AG04450 (cell line): Measurements from ENCODE around the gene ADGRG3. TPM values are rescaled to one million over a fixed set of nuclear protein-coding genes. Genes with fewer than 3 reads are reported as not detected.

ENCODE experiments used
- CTCF ChIA-PET: fragments of 300-600, 350-600 bp; formaldehyde crosslinking; extraction: SDS; loops from one replicate; lab custom pipeline; 2022; ENCODE audit warnings: antibody characterized with exemption, inconsistent platforms; lab: Charles Lee
- POLR2A ChIA-PET: fragments of 350-600 bp; formaldehyde crosslinking; extraction: SDS; loops from one replicate; lab custom pipeline; 2021; ENCODE audit warnings: antibody characterized with exemption, inconsistent platforms; lab: Yijun Ruan, JAX
- DNase-seq: peaks from one replicate; pipeline ENCODE4 v3.0.0-alpha.2; 2011; ENCODE audit warnings: low read depth, low spot score
- H3K27ac ChIP-seq: one replicate; pipeline ENCODE4 v1.5.1; 2012; ENCODE audit warnings: low read depth, low read length, control low read depth
- H3K27me3 ChIP-seq: one replicate; pipeline ENCODE4 v1.6.0; 2012; ENCODE audit warnings: low read length; ENCODE audit not compliant: control insufficient read depth, insufficient read depth
- H3K4me3 ChIP-seq: 2 replicates; pipeline ENCODE4 v1.5.1; 2011; ENCODE audit warnings: mild to moderate bottlenecking, low read depth, low read length, control low read depth
- H3K9me3 ChIP-seq: 2 replicates; pipeline ENCODE4 v1.5.1; 2012; ENCODE audit warnings: low read length; ENCODE audit not compliant: control insufficient read depth, insufficient read depth
- CTCF ChIP-seq: IDR thresholded peaks from 2 replicates; pipeline ENCODE4 v1.5.1; 2011; ENCODE audit warnings: low read depth, low read length, control low read depth, inconsistent platforms
- polyA plus RNA-seq: library from polyadenylated mRNA; depleted of rRNA; stranded (reverse); fragments of >200 nt; gene quantifications from 2 replicates; pipeline ENCODE4 v1.2.3, GENCODE V29; 2011

ADGRG3 gene
- polyA plus RNA-seq, 1 experiment, result not detected

- no peak overlapping the region for H3K27ac ChIP-seq
- ChIA-PET CTCF (interaction anchor here (0.9 to 1.2 kb wide), 2 partner anchors 28 to 157 kb away, joined by 3 to 4 read pairs; no protein-coding TSS in a partner anchor), POLR2A (no interaction called here)
- no peak overlapping the region for H3K4me3 ChIP-seq
- peaks cover 52% of the 10 kb centered on the region for H3K27me3 ChIP-seq
- DNase-seq, result no peak
- H3K9me3 ChIP-seq, result no peaks in the 10 kb centered on the region; the same call in 1 of the 2 replicates
- no peak for TF ChIP-seq CTCF
Observed at GRCh38 chr16:57675741-57676551, 7.8 kb downstream of the ADGRG3 start.

DNA sequence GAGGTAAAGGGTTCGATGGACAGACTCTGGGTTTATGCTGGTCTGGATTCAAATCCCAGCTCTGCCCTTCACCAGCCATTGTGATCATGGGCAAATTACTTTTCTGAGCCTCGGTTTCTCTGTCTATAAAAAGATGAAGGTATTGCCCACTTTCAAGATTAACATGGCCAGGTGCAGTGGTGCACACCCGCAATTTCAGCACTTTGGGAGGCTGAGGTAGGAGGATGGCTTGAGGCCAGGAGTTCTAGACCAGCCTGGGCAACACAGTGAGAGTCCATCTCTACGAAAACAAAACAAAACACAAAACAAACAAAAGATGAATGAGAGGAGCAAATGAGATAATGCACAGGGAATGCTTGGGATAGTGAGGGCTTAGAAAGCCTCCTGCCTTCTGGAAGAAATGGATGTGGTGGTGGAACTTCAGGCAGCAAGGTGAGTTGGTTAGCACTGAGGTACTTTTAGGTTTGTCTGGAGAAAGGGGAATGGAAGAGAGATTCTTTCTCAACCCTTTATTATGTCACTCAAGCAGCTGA is 8.5 kb downstream of the ADGRG3 start:
- H3K27ac ChIP-seq, result no peak overlapping the region
- ChIA-PET POLR2A (no interaction called here), CTCF (interaction anchor here (0.9 to 1.2 kb wide), 2 partner anchors 28 to 157 kb away, joined by 3 to 4 read pairs; no protein-coding TSS in a partner anchor)
- peaks cover 52% of the 10 kb centered on the region for H3K27me3 ChIP-seq
- TF ChIP-seq CTCF, result no peak
- no peak for DNase-seq
- H3K9me3 ChIP-seq, result no peaks in the 10 kb centered on the region; the same call in 1 of the 2 replicates
- no peak overlapping the region for H3K4me3 ChIP-seq

DNA sequence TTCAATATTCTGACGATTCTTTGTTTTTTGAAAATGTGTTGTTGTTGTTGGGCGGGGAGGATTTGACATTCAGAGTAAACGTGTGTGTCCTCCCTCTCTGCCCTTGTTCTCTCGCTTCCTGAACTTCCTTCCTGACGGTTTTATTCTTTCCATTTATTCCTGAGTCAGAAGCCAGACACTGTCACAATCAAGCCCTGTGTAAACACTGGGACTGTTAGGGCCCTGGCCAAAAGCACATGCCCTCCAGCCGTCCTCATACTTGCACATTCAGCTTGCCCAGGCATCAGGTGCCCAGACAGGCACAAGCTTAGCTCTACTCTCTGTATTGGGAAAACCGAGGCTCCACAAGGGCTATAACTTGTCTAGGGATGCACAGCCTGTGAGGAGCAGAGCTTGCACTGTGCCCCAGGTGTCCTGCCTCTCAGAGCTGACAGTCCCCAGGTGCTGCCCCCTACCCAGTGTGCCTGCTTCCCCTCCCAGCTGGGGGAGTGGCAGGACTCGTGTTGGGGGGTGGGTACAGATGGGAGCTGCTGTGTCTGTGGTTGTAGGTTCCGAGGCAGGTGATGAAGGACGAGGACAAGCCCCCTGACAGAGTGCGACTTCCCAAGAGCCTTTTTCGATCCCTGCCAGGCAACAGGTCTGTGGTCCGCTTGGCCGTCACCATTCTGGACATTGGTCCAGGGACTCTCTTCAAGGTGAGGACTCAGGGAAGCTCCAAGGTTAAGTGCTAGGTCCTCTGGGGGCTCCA is 9.7 kb downstream of the ADGRG3 start:
- DNase-seq, result no peak
- no peak overlapping the region for H3K4me3 ChIP-seq
- ChIA-PET POLR2A (no interaction called here), CTCF (no interaction called here)
- no peak overlapping the region for H3K27ac ChIP-seq
- H3K9me3 ChIP-seq, result no peaks in the 10 kb centered on the region; the same call in 1 of the 2 replicates
- H3K27me3 ChIP-seq, result peaks cover 51% of the 10 kb centered on the region
- TF ChIP-seq CTCF, result no peak

GRCh38 chr16:57679016-57679415 is 10.9 kb downstream of the ADGRG3 start:
- TF ChIP-seq CTCF, result no peak
- ChIA-PET CTCF (no interaction called here), POLR2A (no interaction called here)
- Histone ChIP-seq H3K9me3 (no peaks in the 10 kb centered on the region; the same call in 1 of the 2 replicates), H3K4me3 (no peak overlapping the region), H3K27me3 (peaks cover 49% of the 10 kb centered on the region), H3K27ac (no peak overlapping the region)
- no peak for DNase-seq
